Kidney (tissue), 14 donors: ENCODE results near the gene JAZF1. TPM values are rescaled to one million over a fixed set of nuclear protein-coding genes. Genes with fewer than 3 reads are reported as not detected.

ENCODE experiments used
- DNase-seq, 5 donors: peaks; one replicate each; pipeline ENCODE4 v3.0.0-alpha.2; 2013 to 2020
- FAIRE-seq: peaks from 2 replicates; lab custom pipeline; 2012; peaks lifted over from hg19 to GRCh38; lab: Jason Lieb, UNC
- H3K27ac ChIP-seq, 2 donors: one replicate each; pipeline ENCODE4 v1.7.0; 2013; ENCODE audit warnings: low read depth in 2 of 2, low read length in 2 of 2, inconsistent platforms in 1 of 2
- H3K27me3 ChIP-seq: one replicate; pipeline ENCODE4 v1.7.1; 2013; ENCODE audit warnings: low read length, inconsistent platforms; ENCODE audit not compliant: control insufficient read depth, insufficient read depth
- H3K36me3 ChIP-seq, 3 donors: one replicate each; pipeline versions ENCODE4 v1.7.0 to v1.7.1; 2013; ENCODE audit warnings: low read length in 3 of 3, control low read depth in 1 of 3, inconsistent platforms in 1 of 3; ENCODE audit not compliant: insufficient read depth in 3 of 3, control insufficient read depth in 2 of 3
- H3K4me1 ChIP-seq, 3 donors: one replicate each; pipeline versions ENCODE4 v1.7.0 to v1.7.1; 2013; ENCODE audit warnings: low read length in 3 of 3, inconsistent platforms in 1 of 3, low read depth in 1 of 3; ENCODE audit not compliant: control insufficient read depth in 2 of 3, insufficient read depth in 2 of 3
- H3K4me3 ChIP-seq, 3 donors: one replicate each; pipeline versions ENCODE4 v1.7.0 to v1.8.1; 2013; ENCODE audit warnings: low read length in 3 of 3, control low read depth in 1 of 3, inconsistent platforms in 1 of 3
- H3K9ac ChIP-seq, 3 donors: one replicate each; pipeline versions ENCODE4 v1.7.0 to v1.7.1; 2013; ENCODE audit warnings: low read length in 3 of 3, control low read depth in 1 of 3, inconsistent platforms in 1 of 3
- H3K9me3 ChIP-seq, 3 donors: one replicate each; pipeline versions ENCODE4 v1.7.0 to v1.7.1; 2013; ENCODE audit warnings: low read length in 3 of 3, control low read depth in 1 of 3, inconsistent platforms in 1 of 3; ENCODE audit not compliant: control insufficient read depth in 2 of 3, insufficient read depth in 1 of 3
- intact Hi-C: fragments of 100-400 bp; cut with DNase I; formaldehyde crosslinking; loops from one replicate; pipeline ENCODE4 v1.11.1; 2022
- polyA plus RNA-seq: library from polyadenylated mRNA; stranded (reverse); fragments of 350-450 nt; fragmentation: Illumina TruSeq; extraction: RNeasy Lipid Tissue Mini Kit (QIAGEN cat#74804); gene quantifications from one replicate; pipeline ENCODE4 v1.2.3, GENCODE V29; 2014; ENCODE audit warnings: low read depth, low replicate concordance; ENCODE audit not compliant: insufficient read depth
- total RNA-seq: library from RNA; stranded (reverse); fragmentation: NEBNext Ultra II Directional; extraction: Animal tissue kit (Norgen Biotek cat#: 25700); gene quantifications from one replicate; pipeline ENCODE4 v1.2.1, GENCODE V29; 2021
- TF ChIP-seq, protein P1 (sequence below): IDR thresholded peaks from 3 replicates; pipeline ENCODE4 v1.5.1; 2012; ENCODE audit warnings: mild to moderate bottlenecking, moderate library complexity, borderline replicate concordance; ENCODE audit not compliant: insufficient read depth; ENCODE audit errors: extremely low read depth
- donor health status: control.
- donor health status: control.
- donor health status: control.
- donor health status: control.
- donor health status: control.
- donor health status: DM: yes; HTN: yes; CAD: no.
- donor health status: Normal renal cell carcinoma (clear cell type).

JAZF1 gene
- total and polyA plus RNA-seq, 2 donors from 2014 or later, result 5.7 to 13.1 TPM

- H3K27ac ChIP-seq, result no peak overlapping the region
- H3K4me1 ChIP-seq, result no peaks in the 10 kb centered on the region
- H3K9ac ChIP-seq, result no peak overlapping the region
- TF ChIP-seq, protein P1, sequence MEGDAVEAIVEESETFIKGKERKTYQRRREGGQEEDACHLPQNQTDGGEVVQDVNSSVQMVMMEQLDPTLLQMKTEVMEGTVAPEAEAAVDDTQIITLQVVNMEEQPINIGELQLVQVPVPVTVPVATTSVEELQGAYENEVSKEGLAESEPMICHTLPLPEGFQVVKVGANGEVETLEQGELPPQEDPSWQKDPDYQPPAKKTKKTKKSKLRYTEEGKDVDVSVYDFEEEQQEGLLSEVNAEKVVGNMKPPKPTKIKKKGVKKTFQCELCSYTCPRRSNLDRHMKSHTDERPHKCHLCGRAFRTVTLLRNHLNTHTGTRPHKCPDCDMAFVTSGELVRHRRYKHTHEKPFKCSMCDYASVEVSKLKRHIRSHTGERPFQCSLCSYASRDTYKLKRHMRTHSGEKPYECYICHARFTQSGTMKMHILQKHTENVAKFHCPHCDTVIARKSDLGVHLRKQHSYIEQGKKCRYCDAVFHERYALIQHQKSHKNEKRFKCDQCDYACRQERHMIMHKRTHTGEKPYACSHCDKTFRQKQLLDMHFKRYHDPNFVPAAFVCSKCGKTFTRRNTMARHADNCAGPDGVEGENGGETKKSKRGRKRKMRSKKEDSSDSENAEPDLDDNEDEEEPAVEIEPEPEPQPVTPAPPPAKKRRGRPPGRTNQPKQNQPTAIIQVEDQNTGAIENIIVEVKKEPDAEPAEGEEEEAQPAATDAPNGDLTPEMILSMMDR, result no peak
- H3K4me3 ChIP-seq, result no peak overlapping the region
- H3K36me3 ChIP-seq, result no peaks in the 10 kb centered on the region
- H3K9me3 ChIP-seq, result no peaks in the 10 kb centered on the region
- FAIRE-seq, result no peak
- H3K27me3 ChIP-seq, result no peaks in the 10 kb centered on the region
- intact Hi-C loops, result no loop called here
- no peak for DNase-seq
Measured at GRCh38 chr7:28112883-28113540, 67.6 kb downstream of the JAZF1 start.

GRCh38 chr7:28112467-28112866 is 68.1 kb downstream of the JAZF1 start:
- H3K4me3 ChIP-seq, result no peak overlapping the region
- no peak overlapping the region for H3K9ac ChIP-seq
- TF ChIP-seq, protein P1, result no peak
- intact Hi-C loops, result no loop called here
- FAIRE-seq, result no peak
- DNase-seq, result no peak
- no peak overlapping the region for H3K27ac ChIP-seq
- H3K36me3 ChIP-seq, result no peaks in the 10 kb centered on the region
- no peaks in the 10 kb centered on the region for H3K9me3 ChIP-seq
- no peaks in the 10 kb centered on the region for H3K4me1 ChIP-seq
- H3K27me3 ChIP-seq, result no peaks in the 10 kb centered on the region

- no peaks in the 10 kb centered on the region for H3K4me1 ChIP-seq
- no peak for DNase-seq
- TF ChIP-seq, protein P1, result no peak
Measured at GRCh38 chr7:28112012-28112411, 68.6 kb downstream of the JAZF1 start.

DNA sequence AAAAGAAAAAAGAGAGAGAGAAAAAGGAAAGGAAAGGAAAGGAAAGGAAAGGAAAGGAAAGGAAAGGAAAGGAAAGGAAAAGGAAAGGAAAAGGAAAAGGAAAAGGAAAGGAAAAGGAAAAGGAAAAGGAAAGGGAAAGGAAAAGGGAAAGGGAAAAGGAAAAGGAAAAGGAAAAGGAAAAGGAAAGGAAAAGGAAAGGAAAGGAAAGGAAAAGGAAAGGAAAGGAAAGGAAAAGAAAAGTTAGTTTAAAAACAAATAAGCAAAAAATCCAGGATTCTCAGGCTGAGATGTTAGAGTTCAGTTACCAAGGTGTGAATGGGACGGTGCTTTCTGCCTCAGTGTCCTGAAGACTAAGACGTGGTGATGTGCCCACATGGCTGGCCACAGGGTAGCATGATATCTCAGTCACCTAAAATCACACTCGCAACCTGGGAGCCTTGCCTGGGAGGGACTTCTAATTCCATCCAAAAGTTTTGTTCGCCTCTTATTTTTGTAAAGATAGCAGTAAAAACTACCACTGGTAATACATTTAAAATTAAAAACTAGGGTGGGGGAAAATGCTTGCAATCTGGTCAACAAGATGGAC is 70.1 kb downstream of the JAZF1 start:
- no peak overlapping the region for H3K4me3 ChIP-seq
- DNase-seq, result no peak
- no peak for FAIRE-seq
- H3K27me3 ChIP-seq, result no peaks in the 10 kb centered on the region
- no peaks in the 10 kb centered on the region for H3K9me3 ChIP-seq
- TF ChIP-seq, protein P1, result no peak
- H3K27ac ChIP-seq, result no peak overlapping the region
- H3K4me1 ChIP-seq, result no peaks in the 10 kb centered on the region
- no peaks in the 10 kb centered on the region for H3K36me3 ChIP-seq
- no peak overlapping the region for H3K9ac ChIP-seq
- intact Hi-C loops, result no loop called here

More at GRCh38 chr7:28112012-28112411, 68.6 kb downstream of the JAZF1 start:
- no peaks in the 10 kb centered on the region for H3K9me3 ChIP-seq
- FAIRE-seq, result no peak
- H3K27me3 ChIP-seq, result no peaks in the 10 kb centered on the region
- H3K36me3 ChIP-seq, result no peaks in the 10 kb centered on the region
- H3K9ac ChIP-seq, result no peak overlapping the region
- intact Hi-C loops, result no loop called here
- no peak overlapping the region for H3K4me3 ChIP-seq
- no peak overlapping the region for H3K27ac ChIP-seq
